T-cell (primary cell): ENCODE data around the gene CABCOCO1. TPM values are rescaled to one million over a fixed set of nuclear protein-coding genes. Genes with fewer than 3 reads are reported as not detected.
A peak's percentile ranks its signal among the peaks of the same experiment; 100 is the strongest.

Experiments used
- ATAC-seq, 4 experiments: fragments of 200-7000 bp in 3 of 4; fragments of 150-1000 bp in 1 of 4; cut with Tn5 transposase; replicated peaks in 1 of 4; 1 replicate in 3 of 4; 2 replicates in 1 of 4; pipeline ENCODE4 v1.10.0; 2021; ENCODE audit warnings: moderate library complexity in 3 of 4, mild to moderate bottlenecking in 2 of 4, moderate number of reproducible peaks in 1 of 4
- CTCF ChIA-PET, 2 donors: fragments of 300-600 bp; sonication (Branson Sonifier 250); formaldehyde crosslinking; loops; one replicate each; lab custom pipeline; 2022; ENCODE audit warnings: antibody characterized with exemption in 2 of 2; lab: Charles Lee
- POLR2A ChIA-PET, 2 donors: fragments of 300-600 bp; sonication (Branson Sonifier 250); formaldehyde crosslinking; loops; one replicate each; lab custom pipeline; 2022; ENCODE audit warnings: antibody characterized with exemption in 2 of 2; lab: Charles Lee
- DNase-seq, 35 experiments: peaks; one replicate each; pipeline versions ENCODE4 v3.0.0 to v3.0.0-alpha.2; 2013 to 2023
- H3K27ac ChIP-seq: one replicate; pipeline ENCODE4 v1.5.1; 2013; ENCODE audit warnings: low read length
- H3K27me3 ChIP-seq, 2 experiments: replicated peaks in 1 of 2; 1 replicate in 1 of 2; 2 replicates in 1 of 2; pipeline versions ENCODE4 v1.6.1 to v1.7.0; 2013; ENCODE audit warnings: low read length in 1 of 2, mixed read lengths in 1 of 2; ENCODE audit not compliant: control insufficient read depth in 2 of 2, insufficient read depth in 2 of 2; ENCODE audit errors: extremely low read depth in 1 of 2
- H3K36me3 ChIP-seq, 2 donors: 1 replicate in 1 of 2; 2 replicates in 1 of 2; pipeline versions ENCODE4 v1.6.1 to v1.7.0; 2013; ENCODE audit warnings: low read length in 1 of 2; ENCODE audit not compliant: control insufficient read depth in 2 of 2, insufficient read depth in 1 of 2; ENCODE audit errors: extremely low read depth in 1 of 2
- H3K4me1 ChIP-seq, 2 experiments: 1 replicate in 1 of 2; 2 replicates in 1 of 2; pipeline versions ENCODE4 v1.6.1 to v1.7.0; 2013; ENCODE audit warnings: low read length in 2 of 2, mixed read lengths in 1 of 2; ENCODE audit not compliant: insufficient read depth in 2 of 2, control insufficient read depth in 1 of 2; ENCODE audit errors: extremely low read depth in 1 of 2
- H3K4me3 ChIP-seq, 2 donors: 1 replicate in 1 of 2; 2 replicates in 1 of 2; pipeline versions ENCODE4 v1.5.1 to v1.7.0; 2013; ENCODE audit warnings: mild to moderate bottlenecking in 2 of 2, low read length in 1 of 2, moderate library complexity in 1 of 2; ENCODE audit not compliant: control insufficient read depth in 1 of 2; ENCODE audit errors: extremely low read depth in 1 of 2
- H3K9me3 ChIP-seq: 2 replicates; pipeline ENCODE4 v1.7.0; 2013
- H3K27ac Mint-ChIP-seq, 2 donors: one replicate each; pipeline ENCODE4 v1.8.0; 2020 to 2021; ENCODE audit warnings: mild to moderate bottlenecking in 2 of 2, mixed read lengths in 2 of 2
- H3K27me3 Mint-ChIP-seq, 2 donors: one replicate each; pipeline ENCODE4 v1.8.0; 2021 to 2022; ENCODE audit warnings: mixed read lengths in 2 of 2
- H3K36me3 Mint-ChIP-seq: one replicate; pipeline ENCODE4 v1.8.0; 2021; ENCODE audit warnings: mixed read lengths
- H3K4me1 Mint-ChIP-seq, 3 donors: one replicate each; pipeline ENCODE4 v1.8.0; 2020 to 2022; ENCODE audit warnings: mixed read lengths in 3 of 3, mild to moderate bottlenecking in 1 of 3
- H3K4me3 Mint-ChIP-seq, 3 donors: one replicate each; pipeline ENCODE4 v1.8.0; 2020 to 2022; ENCODE audit warnings: mild to moderate bottlenecking in 3 of 3, mixed read lengths in 3 of 3, moderate library complexity in 3 of 3
- H3K9me3 Mint-ChIP-seq, 3 donors: one replicate each; pipeline ENCODE4 v1.8.0; 2020 to 2022; ENCODE audit warnings: mixed read lengths in 3 of 3
- WGBS: methylation state at CpG from one replicate; pipeline ENCODE4 v1.1.5; 2013; ENCODE audit warnings: missing lambda C conversion rate; ENCODE audit not compliant: insufficient coverage; 5-methylcytosine and 5-hydroxymethylcytosine counted together
- total RNA-seq, 35 experiments: library from RNA in 6 of 35; stranded (reverse) in 6 of 35; fragments of 120-200 nt in 1 of 35; gene quantifications; one replicate each; pipeline versions ENCODE4 v1.2.1 to v1.2.4 and lab custom pipeline; 2013 to 2026

The CABCOCO1 gene
- total RNA-seq, 5 donors from 2014 or later (not counting 1 experiment from before 2014, with no cell fraction given) = not detected

GRCh38 chr10:61779276-61779675 lies 116.5 kb downstream of the CABCOCO1 start:
- WGBS = 100% methylated on average over 1 of the region's 6 CpGs
- Mint-ChIP-seq H3K27ac (no peak overlapping the region), H3K9me3 (peaks cover 0 to 4% (median 0%) of the 10 kb centered on the region in 3 donors), H3K27me3 (peaks cover 2 to 3% of the 10 kb centered on the region in 2 donors), H3K36me3 (no peaks in the 10 kb centered on the region), H3K4me3 (no peak overlapping the region), H3K4me1 (peaks cover 0 to 11% (median 4%) of the 10 kb centered on the region in 3 donors)
- ChIA-PET CTCF (no interaction called here), POLR2A (no interaction called here)
- no peaks in the 10 kb centered on the region for H3K9me3 ChIP-seq
- H3K4me1 ChIP-seq = no peaks in the 10 kb centered on the region
- H3K27ac ChIP-seq = no peak overlapping the region
- H3K4me3 ChIP-seq = no peak overlapping the region
- DNase-seq (no peak), ATAC-seq (no peak)
- no peaks in the 10 kb centered on the region for H3K27me3 ChIP-seq
- H3K36me3 ChIP-seq = no peaks in the 10 kb centered on the region

DNA sequence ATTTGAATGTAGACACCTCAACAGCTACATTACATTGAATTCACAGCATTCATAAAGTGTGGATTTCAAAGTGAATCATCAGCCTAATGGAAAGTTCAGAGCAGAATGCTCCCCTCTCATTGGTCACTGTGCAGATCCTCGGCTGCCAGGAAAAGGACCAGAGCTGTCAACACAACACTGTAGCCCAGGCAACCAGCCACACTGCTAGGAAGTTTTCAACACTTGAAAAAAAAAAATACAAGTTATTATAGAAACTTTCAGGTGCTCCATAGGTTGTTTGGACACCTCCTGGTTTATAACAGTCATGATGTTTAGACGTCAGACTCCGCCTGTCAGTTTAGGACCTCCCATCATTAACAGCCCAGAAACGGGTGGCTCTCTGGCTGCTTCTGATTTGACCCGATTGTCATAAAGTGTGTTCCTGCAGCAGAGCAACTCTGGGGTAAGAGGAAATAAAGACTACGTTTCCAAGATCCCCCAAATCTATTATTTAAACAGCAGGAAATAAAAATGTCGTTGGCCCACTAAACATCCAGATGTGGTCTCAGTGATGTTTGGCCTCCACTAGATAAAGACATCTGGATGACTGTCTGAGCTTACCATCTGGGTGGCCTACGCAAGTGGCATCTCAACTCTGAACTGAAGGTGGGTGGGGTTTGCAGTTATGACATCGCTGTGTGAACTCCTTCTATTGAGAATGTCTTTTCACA lies 117.4 kb downstream of the CABCOCO1 start:
- CTCF ChIA-PET = interaction anchor here in 1 of 2 donors (0.6 kb wide), 1 partner anchor 8 kb away, joined by 3 read pairs; no protein-coding TSS in a partner anchor
- ATAC-seq (peak in 1 of 4 experiments; percentile 45), DNase-seq (peak in 3 of 35 experiments; percentile 3 to 16 (median 4))
- Histone ChIP-seq H3K27ac (no peak overlapping the region), H3K4me1 (no peaks in the 10 kb centered on the region), H3K9me3 (no peaks in the 10 kb centered on the region), H3K27me3 (no peaks in the 10 kb centered on the region), H3K4me3 (no peak overlapping the region), H3K36me3 (no peaks in the 10 kb centered on the region)
- no CpG with 5 or more reads among the region's 9 CpGs for WGBS
- Mint-ChIP-seq H3K9me3 (peaks cover 0 to 4% (median 0%) of the 10 kb centered on the region in 3 donors), H3K4me1 (peaks cover 0 to 14% (median 4%) of the 10 kb centered on the region in 3 donors), H3K36me3 (no peaks in the 10 kb centered on the region), H3K4me3 (no peak overlapping the region), H3K27me3 (peaks cover 2 to 3% of the 10 kb centered on the region in 2 donors), H3K27ac (no peak overlapping the region)
- POLR2A ChIA-PET = no interaction called here

DNA sequence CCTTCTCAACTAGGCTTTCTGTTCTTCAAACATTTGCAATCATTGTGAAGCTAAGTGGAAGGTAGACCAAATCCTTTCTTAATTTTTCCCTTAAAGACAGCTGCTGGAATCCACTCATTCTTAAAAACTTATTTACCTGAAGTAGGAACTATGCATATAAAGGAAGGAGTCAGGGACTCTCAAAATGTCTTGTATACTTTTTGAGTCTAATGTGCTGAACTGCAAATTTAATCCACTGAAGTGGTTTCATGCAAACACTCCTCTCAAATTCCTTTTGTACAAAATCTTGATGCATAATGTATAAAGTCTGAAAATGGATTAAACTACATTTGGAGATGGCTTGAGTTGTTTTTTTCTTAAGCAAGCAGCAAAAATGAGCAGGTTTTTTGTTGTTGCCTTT lies 118.0 kb downstream of the CABCOCO1 start:
- Histone ChIP-seq H3K4me3 (no peak overlapping the region), H3K27ac (no peak overlapping the region), H3K4me1 (no peaks in the 10 kb centered on the region), H3K36me3 (no peaks in the 10 kb centered on the region), H3K9me3 (no peaks in the 10 kb centered on the region), H3K27me3 (no peaks in the 10 kb centered on the region)
- Mint-ChIP-seq H3K27me3 (peaks cover 2 to 3% of the 10 kb centered on the region in 2 donors), H3K36me3 (no peaks in the 10 kb centered on the region), H3K9me3 (peaks cover 0 to 4% (median 0%) of the 10 kb centered on the region in 3 donors), H3K4me3 (no peak overlapping the region), H3K4me1 (peaks cover 0 to 16% (median 4%) of the 10 kb centered on the region in 3 donors), H3K27ac (no peak overlapping the region)
- POLR2A ChIA-PET = no interaction called here
- DNase-seq (no peak), ATAC-seq (no peak)
- CTCF ChIA-PET = interaction anchor here in 1 of 2 donors (0.6 kb wide), 1 partner anchor 9 kb away, joined by 3 read pairs; no protein-coding TSS in a partner anchor

GRCh38 chr10:61781969-61782403 lies 119.3 kb downstream of the CABCOCO1 start:
- no peak overlapping the region for H3K4me3 ChIP-seq
- H3K27ac Mint-ChIP-seq = no peak overlapping the region
- CTCF ChIA-PET = no interaction called here

DNA sequence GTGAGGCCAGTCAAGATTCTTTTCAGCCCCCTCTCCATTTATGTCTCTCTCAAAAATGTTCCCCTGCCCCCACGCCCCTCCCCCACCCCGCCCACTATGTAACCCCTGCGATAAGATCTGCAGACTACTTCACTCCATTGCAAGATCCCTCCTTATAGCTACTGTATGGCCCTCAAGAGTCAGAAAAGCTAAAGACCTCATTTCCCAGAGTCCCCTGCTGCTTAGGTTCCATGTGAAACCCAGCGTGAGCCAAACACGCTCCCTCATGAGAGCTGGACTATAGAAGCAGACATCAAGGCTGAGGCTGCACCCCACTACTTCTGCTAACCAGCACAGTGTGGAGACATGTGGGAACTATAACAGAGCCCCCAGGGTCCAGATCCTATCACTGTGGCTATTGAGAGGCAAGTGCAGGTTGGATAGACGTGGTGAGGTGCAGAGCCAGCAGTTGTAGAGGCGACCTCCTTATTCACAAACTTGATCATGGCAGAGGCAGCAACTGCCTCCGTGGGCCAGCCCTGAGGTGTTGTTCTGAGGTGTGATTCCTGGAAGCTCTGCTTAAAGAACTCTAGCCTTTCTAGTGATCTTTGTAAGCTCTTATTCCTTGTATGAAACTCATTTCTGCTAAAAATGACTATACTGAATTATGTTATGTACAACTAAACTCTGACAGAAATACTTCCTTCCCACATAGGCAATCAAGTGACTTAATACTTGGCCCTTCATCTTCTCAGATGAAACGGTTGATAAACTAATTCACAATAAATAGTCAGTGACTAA lies 121.8 kb downstream of the CABCOCO1 start:
- Histone ChIP-seq H3K27ac (no peak overlapping the region), H3K4me1 (no peaks in the 10 kb centered on the region), H3K4me3 (no peak overlapping the region), H3K9me3 (no peaks in the 10 kb centered on the region), H3K27me3 (no peaks in the 10 kb centered on the region), H3K36me3 (no peaks in the 10 kb centered on the region)
- peaks cover 9 to 19% (median 11%) of the 10 kb centered on the region in 3 donors for H3K4me1 Mint-ChIP-seq
- no peaks in the 10 kb centered on the region for H3K36me3 Mint-ChIP-seq
- 100% methylated on average over 4 of the region's 9 CpGs for WGBS
- ChIA-PET CTCF (interaction anchor here in 1 of 2 donors (0.5 to 1.4 kb wide), 2 partner anchors 9 to 17 kb away, joined by 3 to 4 read pairs; no protein-coding TSS in a partner anchor), POLR2A (no interaction called here)
- peaks cover 0 to 4% (median 0%) of the 10 kb centered on the region in 3 donors for H3K9me3 Mint-ChIP-seq
- DNase-seq (no peak), ATAC-seq (no peak)
- H3K4me3 Mint-ChIP-seq = no peak overlapping the region
- no peak overlapping the region for H3K27ac Mint-ChIP-seq
- peaks cover 2 to 3% of the 10 kb centered on the region in 2 donors for H3K27me3 Mint-ChIP-seq

More at GRCh38 chr10:61781969-61782403, 119.3 kb downstream of the CABCOCO1 start:
- Mint-ChIP-seq H3K4me3 (no peak overlapping the region), H3K4me1 (peaks cover 7 to 19% (median 8%) of the 10 kb centered on the region in 3 donors), H3K9me3 (peaks cover 0 to 4% (median 0%) of the 10 kb centered on the region in 3 donors), H3K27me3 (peaks cover 2 to 3% of the 10 kb centered on the region in 2 donors), H3K36me3 (no peaks in the 10 kb centered on the region)
- DNase-seq = no peak
- POLR2A ChIA-PET = no interaction called here
- Histone ChIP-seq H3K27ac (no peak overlapping the region), H3K4me1 (no peaks in the 10 kb centered on the region), H3K36me3 (no peaks in the 10 kb centered on the region), H3K27me3 (no peaks in the 10 kb centered on the region), H3K9me3 (no peaks in the 10 kb centered on the region)
- ATAC-seq = no peak

DNA sequence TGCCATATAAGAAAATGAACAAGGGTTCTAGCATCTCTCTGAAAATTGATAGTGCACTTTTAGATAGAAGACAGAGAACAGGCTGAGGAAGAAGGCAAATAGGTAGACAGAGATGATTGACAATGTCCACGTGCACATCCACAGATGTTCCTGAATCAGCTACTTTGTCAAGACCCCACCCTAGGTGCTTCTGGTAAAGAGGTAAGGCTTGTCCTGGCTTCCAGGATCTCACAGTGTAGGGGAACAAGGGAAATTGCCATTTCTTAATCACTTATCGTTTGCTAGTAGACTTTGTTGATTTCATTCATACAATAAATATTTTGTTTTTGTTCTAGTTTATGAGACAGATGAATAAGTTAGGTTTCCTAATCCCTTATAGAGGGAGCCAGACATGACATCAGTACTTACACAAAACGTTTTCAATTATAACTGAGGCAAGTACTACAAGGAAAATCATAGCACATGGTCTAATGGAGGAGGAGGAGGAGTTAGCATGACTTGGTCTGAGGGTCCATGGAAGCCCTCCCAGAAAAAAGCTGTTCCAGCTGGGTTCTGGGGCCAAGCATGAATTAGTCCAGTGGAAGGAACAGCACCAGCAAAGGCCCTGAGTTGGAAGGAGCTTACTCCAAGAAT lies 122.9 kb downstream of the CABCOCO1 start:
- ATAC-seq (no peak), DNase-seq (no peak)
- H3K4me1 ChIP-seq = no peaks in the 10 kb centered on the region
- no peaks in the 10 kb centered on the region for H3K9me3 ChIP-seq
- H3K9me3 Mint-ChIP-seq = peaks cover 0 to 4% (median 0%) of the 10 kb centered on the region in 3 donors
- CTCF ChIA-PET = interaction anchor here in 1 of 2 donors (0.6 kb wide), 1 partner anchor 189 kb away, joined by 3 read pairs; no protein-coding TSS in a partner anchor
- peaks cover 2 to 3% of the 10 kb centered on the region in 2 donors for H3K27me3 Mint-ChIP-seq
- no peaks in the 10 kb centered on the region for H3K36me3 ChIP-seq
- no peaks in the 10 kb centered on the region for H3K27me3 ChIP-seq
- H3K36me3 Mint-ChIP-seq = no peaks in the 10 kb centered on the region
- H3K27ac Mint-ChIP-seq = no peak overlapping the region
- H3K27ac ChIP-seq = no peak overlapping the region
- H3K4me1 Mint-ChIP-seq = peaks cover 5 to 11% (median 11%) of the 10 kb centered on the region in 3 donors
- WGBS = no CpG with 5 or more reads among the region's 3 CpGs
- POLR2A ChIA-PET = no interaction called here
- no peak overlapping the region for H3K4me3 ChIP-seq
- H3K4me3 Mint-ChIP-seq = no peak overlapping the region
